HCT116 (cell line): ENCODE measurements around the gene USP15. TPM values are rescaled to one million over a fixed set of nuclear protein-coding genes. Genes with fewer than 3 reads are reported as not detected.

Experiments used
- ATAC-seq: fragments of 200-7000 bp; cut with Tn5 transposase; 2 replicates; pipeline ENCODE4 v1.9.1; 2020; ENCODE audit warnings: mild to moderate bottlenecking, moderate library complexity
- BruUV-seq: library from RNA; stranded (reverse); fragments of 400-500 nt; replicated peaks from 2 replicates; lab custom pipeline; 2021; lab: Mats Ljungman, UMichigan
- CTCF ChIA-PET: fragments of 300-600 bp; sonication (Branson Sonifier 250); formaldehyde crosslinking; loops from one replicate; lab custom pipeline; 2021; ENCODE audit warnings: antibody characterized with exemption; lab: Charles Lee
- POLR2A ChIA-PET: fragments of 300-600, 350-600 bp; sonication (Branson Sonifier 250); formaldehyde crosslinking; loops from one replicate; lab custom pipeline; 2021; ENCODE audit warnings: antibody characterized with exemption; lab: Charles Lee
- RAD21 ChIA-PET, 2 experiments: fragments of 300-600 bp; sonication (Branson Sonifier 250); formaldehyde crosslinking; loops; one replicate each; lab custom pipeline; 2023; ENCODE audit warnings: low total read pairs in 2 of 2; ENCODE audit not compliant: uncharacterized antibody in 2 of 2, unreplicated experiment in 2 of 2, low non-redundant PET in 1 of 2; lab: Charles Lee
- DNase-seq: peaks from one replicate; pipeline ENCODE4 v3.0.0-alpha.2; 2010; ENCODE audit warnings: low read depth, low spot score
- H2AFZ ChIP-seq: fragments of 200-600 bp; shearing (Covaris generic), sonication (generic); 2 replicates; pipeline ENCODE4 v1.6.1; 2017; ENCODE audit warnings: low read depth, mixed run types, mixed read lengths, antibody characterized with exemption, low read length; ENCODE audit not compliant: poor library complexity, severe bottlenecking
- H3K27ac ChIP-seq: 2 replicates; pipeline ENCODE4 v1.5.1; 2012; ENCODE audit warnings: low read depth, low read length
- H3K27me3 ChIP-seq: fragments of 200-600 bp; sonication (generic); 2 replicates; pipeline ENCODE4 v1.6.1; 2016; ENCODE audit warnings: mixed run types, low read length, mixed read lengths; ENCODE audit not compliant: insufficient read depth
- H3K36me3 ChIP-seq, 2 experiments: fragments of 200-500 bp in 1 of 2; fragments of 200-600 bp in 1 of 2; sonication (Bioruptor generic) in 1 of 2; sonication (generic) in 1 of 2; 2 replicates each; pipeline versions ENCODE4 v1.5.1 to v1.6.1; 2014 to 2016; ENCODE audit warnings: low read length in 2 of 2, inconsistent platforms in 1 of 2, mixed read lengths in 1 of 2, mixed run types in 1 of 2; ENCODE audit not compliant: insufficient read depth in 2 of 2, control insufficient read depth in 1 of 2
- H3K4me1 ChIP-seq, 2 experiments: fragments of 200-600 bp in 1 of 2; sonication (generic) in 1 of 2; 2 replicates each; pipeline versions ENCODE4 v1.5.1 to v1.6.1; 2012 to 2017; ENCODE audit warnings: low read length in 2 of 2, inconsistent platforms in 1 of 2, mild to moderate bottlenecking in 1 of 2, mixed read lengths in 1 of 2, mixed run types in 1 of 2, moderate library complexity in 1 of 2; ENCODE audit not compliant: insufficient read depth in 2 of 2, control insufficient read depth in 1 of 2
- H3K4me2 ChIP-seq: fragments of 200-600 bp; sonication (generic); 2 replicates; pipeline ENCODE4 v1.6.1; 2017; ENCODE audit warnings: mixed run types, low read length, mixed read lengths
- H3K4me3 ChIP-seq, 2 experiments: fragments of 200-600 bp in 1 of 2; sonication (generic) in 1 of 2; replicated peaks in 1 of 2; 2 replicates each; pipeline ENCODE4 v1.5.1; 2011 to 2016; ENCODE audit warnings: low read length in 2 of 2, control low read depth in 1 of 2, low read depth in 1 of 2, mild to moderate bottlenecking in 1 of 2, mixed read lengths in 1 of 2, mixed run types in 1 of 2
- H3K79me2 ChIP-seq: fragments of 200-600 bp; sonication (generic); 2 replicates; pipeline ENCODE4 v1.6.1; 2017; ENCODE audit warnings: mild to moderate bottlenecking, mixed run types, low read length, moderate library complexity, mixed read lengths; ENCODE audit not compliant: insufficient read depth
- H3K9ac ChIP-seq: fragments of 200-600 bp; sonication (generic); 2 replicates; pipeline ENCODE4 v1.6.1; 2016; ENCODE audit warnings: low read length, mixed read lengths
- H3K9me2 ChIP-seq: fragments of 200-600 bp; sonication (generic), shearing (Covaris generic); 2 replicates; pipeline ENCODE4 v1.6.1; 2017; ENCODE audit warnings: mixed run types, mild to moderate bottlenecking, moderate library complexity; ENCODE audit not compliant: insufficient read depth
- H3K9me3 ChIP-seq, 2 experiments: fragments of 200-500 bp in 1 of 2; fragments of 200-600 bp in 1 of 2; sonication (Bioruptor generic) in 1 of 2; sonication (generic) in 1 of 2; 2 replicates each; pipeline ENCODE4 v1.6.1; 2014 to 2017; ENCODE audit warnings: low read length in 2 of 2, mixed read lengths in 2 of 2, inconsistent platforms in 1 of 2, low read depth in 1 of 2, mild to moderate bottlenecking in 1 of 2, mixed run types in 1 of 2, moderate library complexity in 1 of 2; ENCODE audit not compliant: control insufficient read depth in 1 of 2, insufficient read depth in 1 of 2
- H4K20me1 ChIP-seq: fragments of 200-600 bp; sonication (generic), shearing (Covaris generic); 2 replicates; pipeline ENCODE4 v1.6.1; 2017; ENCODE audit warnings: mixed run types, mild to moderate bottlenecking, moderate library complexity; ENCODE audit not compliant: insufficient read depth
- ATF3 ChIP-seq: IDR thresholded peaks from 2 replicates; pipeline ENCODE4 v1.6.1; 2012
- CBX3 ChIP-seq: IDR thresholded peaks from 2 replicates; pipeline ENCODE4 v1.6.1; 2012; ENCODE audit warnings: low read depth
- ELF1 ChIP-seq: IDR thresholded peaks from 2 replicates; pipeline ENCODE4 v1.6.1; 2012; ENCODE audit warnings: low read depth, borderline replicate concordance
- EZH2 ChIP-seq: fragments of 200-600 bp; sonication (generic); IDR thresholded peaks from 2 replicates; pipeline ENCODE4 v1.6.1; 2017; ENCODE audit warnings: antibody characterized with exemption, mixed run types
- FOSL1 ChIP-seq: IDR thresholded peaks from 2 replicates; pipeline ENCODE4 v1.6.1; 2012; ENCODE audit warnings: low read depth
- JUND ChIP-seq: IDR thresholded peaks from 2 replicates; pipeline ENCODE4 v1.6.1; 2012
- POLR2A ChIP-seq: IDR thresholded peaks from 2 replicates; pipeline ENCODE4 v1.7.0; 2011; ENCODE audit warnings: borderline replicate concordance; ENCODE audit not compliant: insufficient read depth, insufficient read length; ENCODE audit errors: extremely low read depth
- POLR2AphosphoS5 ChIP-seq: IDR thresholded peaks from 2 replicates; pipeline ENCODE4 v1.6.1; 2011; ENCODE audit warnings: mild to moderate bottlenecking, low read depth, low read length, moderate library complexity
- RAD21 ChIP-seq: IDR thresholded peaks from 2 replicates; pipeline ENCODE4 v1.6.1; 2012; ENCODE audit warnings: low read depth, mild to moderate bottlenecking
- SIN3A ChIP-seq: IDR thresholded peaks from 2 replicates; pipeline ENCODE4 v1.6.1; 2012; ENCODE audit warnings: low read depth
- SRF ChIP-seq: IDR thresholded peaks from 2 replicates; pipeline ENCODE4 v1.6.1; 2012; ENCODE audit warnings: low read depth
- ZFX ChIP-seq: fragments of 450-650 bp; IDR thresholded peaks from 2 replicates; pipeline ENCODE4 v1.6.1; 2017
- ZNF274 ChIP-seq: fragments of 200-500 bp; sonication (Bioruptor generic); IDR thresholded peaks from 2 replicates; pipeline ENCODE4 v1.6.1; 2014; ENCODE audit warnings: mild to moderate bottlenecking, low read depth, low read length, inconsistent platforms
- intact Hi-C: fragments of 100-400 bp; cut with micrococcal nuclease; formaldehyde crosslinking; loops from 2 replicates; pipeline ENCODE4 v1.10.0; 2022
- total RNA-seq: library from RNA; stranded (reverse); gene quantifications from one replicate; pipeline ENCODE4 v1.2.1, GENCODE V29; 2021; ENCODE audit not compliant: unreplicated experiment
- TF ChIP-seq, protein P1 (sequence below): IDR thresholded peaks from 2 replicates; pipeline ENCODE4 v1.6.1; 2012
- TF ChIP-seq, protein P2 (sequence below): IDR thresholded peaks from 2 replicates; pipeline ENCODE4 v1.6.1; 2011; ENCODE audit warnings: mild to moderate bottlenecking, low read length, moderate library complexity; ENCODE audit not compliant: insufficient replicate concordance; ENCODE audit errors: extremely low read depth

Gene USP15
- total RNA-seq, 1 experiment from 2014 or later, result 49.5 TPM

GRCh38 chr12:62400135-62400534, 139.9 kb downstream of the USP15 start:
- Histone ChIP-seq H3K4me2 (no peak overlapping the region), H3K9me2 (no peaks in the 10 kb centered on the region), H3K9ac (no peak overlapping the region), H4K20me1 (no peaks in the 10 kb centered on the region), H3K9me3 (no peaks in the 10 kb centered on the region), H2AFZ (no peak overlapping the region), H3K4me1 (no peaks in the 10 kb centered on the region), H3K27ac (no peak overlapping the region), H3K27me3 (no peaks in the 10 kb centered on the region), H3K4me3 (no peak overlapping the region), H3K36me3 (0 out of 4 replicates have a peak, but pooled peaks cover 0 to 7% of the 10 kb centered on the region in 2 experiments), H3K79me2 (no peaks in the 10 kb centered on the region)
- RAD21 ChIA-PET, result no interaction called here
- CTCF ChIA-PET, result no interaction called here
- intact Hi-C loops, result no loop called here
- TF ChIP-seq, protein P1, sequence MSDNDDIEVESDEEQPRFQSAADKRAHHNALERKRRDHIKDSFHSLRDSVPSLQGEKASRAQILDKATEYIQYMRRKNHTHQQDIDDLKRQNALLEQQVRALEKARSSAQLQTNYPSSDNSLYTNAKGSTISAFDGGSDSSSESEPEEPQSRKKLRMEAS, result no peak
- TF ChIP-seq ATF3 (no peak), POLR2AphosphoS5 (no peak), CBX3 (no peak), RAD21 (no peak), SRF (no peak), JUND (no peak)
- TF ChIP-seq, protein P2, sequence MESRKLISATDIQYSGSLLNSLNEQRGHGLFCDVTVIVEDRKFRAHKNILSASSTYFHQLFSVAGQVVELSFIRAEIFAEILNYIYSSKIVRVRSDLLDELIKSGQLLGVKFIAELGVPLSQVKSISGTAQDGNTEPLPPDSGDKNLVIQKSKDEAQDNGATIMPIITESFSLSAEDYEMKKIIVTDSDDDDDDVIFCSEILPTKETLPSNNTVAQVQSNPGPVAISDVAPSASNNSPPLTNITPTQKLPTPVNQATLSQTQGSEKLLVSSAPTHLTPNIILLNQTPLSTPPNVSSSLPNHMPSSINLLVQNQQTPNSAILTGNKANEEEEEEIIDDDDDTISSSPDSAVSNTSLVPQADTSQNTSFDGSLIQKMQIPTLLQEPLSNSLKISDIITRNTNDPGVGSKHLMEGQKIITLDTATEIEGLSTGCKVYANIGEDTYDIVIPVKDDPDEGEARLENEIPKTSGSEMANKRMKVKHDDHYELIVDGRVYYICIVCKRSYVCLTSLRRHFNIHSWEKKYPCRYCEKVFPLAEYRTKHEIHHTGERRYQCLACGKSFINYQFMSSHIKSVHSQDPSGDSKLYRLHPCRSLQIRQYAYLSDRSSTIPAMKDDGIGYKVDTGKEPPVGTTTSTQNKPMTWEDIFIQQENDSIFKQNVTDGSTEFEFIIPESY, result no peak
- POLR2A ChIA-PET, result no interaction called here
- DNase-seq, result no peak
- BruUV-seq, result no TSS peak
- ATAC-seq, result no peak

DNA sequence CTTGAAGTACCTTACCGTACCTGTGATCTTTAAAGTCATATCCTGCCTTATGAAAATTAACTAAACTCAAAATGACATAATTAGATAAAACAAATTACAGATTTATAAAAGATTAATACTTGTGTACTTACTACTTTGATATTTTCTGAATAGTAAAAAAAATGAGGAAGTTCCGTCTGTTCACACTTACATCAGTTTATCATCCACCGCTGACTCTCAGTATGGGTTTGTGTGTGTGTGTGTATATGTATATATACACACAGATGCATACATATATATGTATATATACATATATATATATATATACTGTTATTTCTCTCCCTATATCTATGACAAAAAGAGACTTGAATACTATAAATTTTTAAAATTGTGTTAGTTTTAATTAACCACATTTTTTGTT, 141.4 kb downstream of the USP15 start:
- no peak overlapping the region for H2AFZ ChIP-seq
- RAD21 ChIA-PET, result no interaction called here
- no peak overlapping the region for H3K27ac ChIP-seq
- H3K9ac ChIP-seq, result no peak overlapping the region
- intact Hi-C loops, result no loop called here
- no peaks in the 10 kb centered on the region for H3K9me3 ChIP-seq
- no peaks in the 10 kb centered on the region for H4K20me1 ChIP-seq
- no peak for DNase-seq
- no peaks in the 10 kb centered on the region for H3K4me1 ChIP-seq
- POLR2A ChIA-PET, result no interaction called here
- CTCF ChIA-PET, result no interaction called here
- no peaks in the 10 kb centered on the region for H3K79me2 ChIP-seq
- ATAC-seq, result no peak
- no peaks in the 10 kb centered on the region for H3K27me3 ChIP-seq
- no TSS peak for BruUV-seq
- H3K4me2 ChIP-seq, result no peak overlapping the region
- H3K36me3 ChIP-seq, result 0 out of 4 replicates have a peak, but pooled peaks cover 0 to 7% of the 10 kb centered on the region in 2 experiments
- H3K9me2 ChIP-seq, result no peaks in the 10 kb centered on the region
- H3K4me3 ChIP-seq, result no peak overlapping the region
- TF ChIP-seq RAD21 (no peak), SIN3A (no peak), CBX3 (no peak), POLR2A (no peak), ZFX (no peak), ATF3 (no peak), ZNF274 (no peak), FOSL1 (no peak), ELF1 (no peak), EZH2 (no peak)
- TF ChIP-seq, protein P1, result no peak
